ENCODE data around the gene SLC12A7. TPM values are rescaled to one million over a fixed set of nuclear protein-coding genes. Genes with fewer than 3 reads are reported as not detected.

The SLC12A7 gene
- total RNA-seq, 4 donors from 2014 or later = 4.6 to 49.8 (median 15.8) TPM

- no peak for TF ChIP-seq POLR2A (IDR thresholded peaks at IDR 0.05)
- no peak for TF ChIP-seq CTCF (IDR thresholded peaks at IDR 0.05)
- H3K4me3 ChIP-seq = no peak overlapping the region
- intact Hi-C loops (cut with DNase I; ENCODE audit: low total_unique reads) = no loop called here
These were observed 28.9 kb upstream of the SLC12A7 start for GRCh38 chr5:1140818-1141189.

GRCh38 chr5:1140171-1140817, 28.4 kb upstream of the SLC12A7 start:
- TF ChIP-seq POLR2A (IDR thresholded peaks at IDR 0.05) (no peak), CTCF (IDR thresholded peaks at IDR 0.05) (peak; percentile 66 to 82 (median 73))
- DNase-seq = peak; percentile 61 to 69
- H3K4me1 ChIP-seq = no peaks in the 10 kb centered on the region
- no peaks in the 10 kb centered on the region for H3K9me3 ChIP-seq
- intact Hi-C loops (cut with DNase I; ENCODE audit: low total_unique reads) = no loop called here
- H3K27me3 ChIP-seq = no peaks in the 10 kb centered on the region
- no peak overlapping the region for H3K27ac ChIP-seq
- H3K4me3 ChIP-seq = no peak overlapping the region
- no peaks in the 10 kb centered on the region for H3K36me3 ChIP-seq

More at GRCh38 chr5:1140818-1141189, 28.9 kb upstream of the SLC12A7 start:
- no peaks in the 10 kb centered on the region for H3K36me3 ChIP-seq
- no peak overlapping the region for H3K27ac ChIP-seq
- no peaks in the 10 kb centered on the region for H3K27me3 ChIP-seq
- no peaks in the 10 kb centered on the region for H3K4me1 ChIP-seq
- DNase-seq = no peak
- no peaks in the 10 kb centered on the region for H3K9me3 ChIP-seq

- no peak overlapping the region for H3K4me3 ChIP-seq
- H3K27me3 ChIP-seq = no peaks in the 10 kb centered on the region
- DNase-seq = no peak
- H3K36me3 ChIP-seq = no peaks in the 10 kb centered on the region
- no peaks in the 10 kb centered on the region for H3K9me3 ChIP-seq
- TF ChIP-seq POLR2A (IDR thresholded peaks at IDR 0.05) = no peak
- TF ChIP-seq CTCF (IDR thresholded peaks at IDR 0.05) = no peak
- H3K4me1 ChIP-seq = no peaks in the 10 kb centered on the region
- no peak overlapping the region for H3K27ac ChIP-seq
- intact Hi-C loops (cut with DNase I; ENCODE audit: low total_unique reads) = no loop called here
These were observed 27.7 kb upstream of the SLC12A7 start for GRCh38 chr5:1139331-1140170.

GRCh38 chr5:1138445-1139245, 26.8 kb upstream of the SLC12A7 start:
- no peak overlapping the region for H3K4me3 ChIP-seq
- intact Hi-C loops (cut with DNase I; ENCODE audit: low total_unique reads) = no loop called here
- no peaks in the 10 kb centered on the region for H3K36me3 ChIP-seq
- H3K27me3 ChIP-seq = no peaks in the 10 kb centered on the region
- H3K9me3 ChIP-seq = no peaks in the 10 kb centered on the region
- no peak overlapping the region for H3K27ac ChIP-seq
- no peaks in the 10 kb centered on the region for H3K4me1 ChIP-seq
- DNase-seq = no peak
- TF ChIP-seq CTCF (IDR thresholded peaks at IDR 0.05) (no peak), POLR2A (IDR thresholded peaks at IDR 0.05) (no peak)
